Kidney epithelial cell (primary cell): ENCODE results near the gene PHF21B. TPM values are rescaled to one million over a fixed set of nuclear protein-coding genes. Genes with fewer than 3 reads are reported as not detected.
"Not testable (repeated sequence)": the region's sequence is repeated elsewhere in the genome, so short reads cannot be mapped to it uniquely, and the experiment has no call there.

Experiments used
- DNase-seq: peaks from one replicate; pipeline ENCODE4 v3.0.0-alpha.2; 2010; ENCODE audit warnings: low read depth
- H3K27me3 ChIP-seq: 2 replicates; pipeline ENCODE4 v1.6.0; 2011; ENCODE audit warnings: low read length; ENCODE audit not compliant: control insufficient read depth, insufficient read depth
- H3K36me3 ChIP-seq: 2 replicates; pipeline ENCODE4 v1.5.1; 2011; ENCODE audit warnings: low read length; ENCODE audit not compliant: control insufficient read depth, insufficient read depth
- H3K4me3 ChIP-seq: 2 replicates; pipeline ENCODE4 v1.5.1; 2011; ENCODE audit warnings: low read depth, mild to moderate bottlenecking, control low read depth, low read length
- CTCF ChIP-seq: IDR thresholded peaks from 2 replicates; pipeline ENCODE4 v1.5.1; 2011; ENCODE audit warnings: mild to moderate bottlenecking, moderate library complexity, low read length, control low read depth, inconsistent platforms; ENCODE audit not compliant: insufficient read depth, poor library complexity, severe bottlenecking
- total RNA-seq: library from RNA; depleted of rRNA; stranded (reverse); fragments of >200 nt; gene quantifications from 2 replicates; pipeline ENCODE4 v1.2.3, GENCODE V29; 2015

Gene PHF21B
- total RNA-seq, 1 donor from 2014 or later, result 1.5 TPM

- no peaks in the 10 kb centered on the region for H3K36me3 ChIP-seq
- no peak for DNase-seq
- no peaks in the 10 kb centered on the region for H3K27me3 ChIP-seq
- H3K4me3 ChIP-seq, result no peak overlapping the region
- TF ChIP-seq CTCF, result no peak
These were observed 101.8 kb downstream of the PHF21B start for GRCh38 chr22:44907765-44908737.

DNA sequence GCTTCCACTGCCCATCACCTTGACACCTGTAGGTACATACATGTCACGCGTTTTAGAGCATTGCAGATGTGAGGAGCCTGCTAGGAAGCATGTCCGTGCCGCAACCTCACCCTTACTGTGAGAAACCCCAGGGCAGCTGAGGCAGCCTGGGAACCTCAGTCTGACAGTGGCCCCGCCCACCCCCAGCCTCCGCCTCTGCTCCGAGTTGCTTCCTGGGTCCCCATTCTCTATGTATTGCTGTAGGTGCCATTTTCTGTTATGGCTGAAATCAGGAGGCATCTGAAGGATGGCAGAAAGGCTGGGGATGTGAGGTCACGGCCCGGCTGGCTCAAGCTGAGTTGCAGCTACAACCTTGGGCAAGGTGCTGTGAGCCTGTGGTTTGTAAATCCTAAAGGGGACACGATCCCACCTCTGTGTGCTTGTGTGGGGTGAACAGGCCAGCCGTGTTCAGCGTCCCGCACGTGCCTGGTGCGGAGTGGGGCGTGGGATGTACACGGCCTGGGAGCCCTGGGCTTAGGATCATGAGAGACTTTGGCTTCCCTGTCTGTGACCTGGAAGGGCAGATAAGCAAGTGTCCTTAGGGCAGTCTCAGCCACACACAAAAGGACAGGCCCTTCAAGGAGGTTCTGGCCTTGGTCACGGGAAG is 102.7 kb downstream of the PHF21B start:
- TF ChIP-seq CTCF, result no peak
- no peaks in the 10 kb centered on the region for H3K36me3 ChIP-seq
- H3K4me3 ChIP-seq, result no peak overlapping the region
- DNase-seq, result no peak
- H3K27me3 ChIP-seq, result no peaks in the 10 kb centered on the region

GRCh38 chr22:44906248-44906936 is 103.4 kb downstream of the PHF21B start:
- H3K27me3 ChIP-seq, result no peaks in the 10 kb centered on the region
- no peak overlapping the region for H3K4me3 ChIP-seq
- no peak for DNase-seq
- H3K36me3 ChIP-seq, result no peaks in the 10 kb centered on the region
- TF ChIP-seq CTCF, result no peak

GRCh38 chr22:44904492-44905152 is 105.2 kb downstream of the PHF21B start:
- not testable (repeated sequence) for H3K36me3 ChIP-seq, H3K27me3 ChIP-seq, H3K4me3 ChIP-seq, DNase-seq

GRCh38 chr22:44903164-44903563 is 106.6 kb downstream of the PHF21B start:
- H3K4me3 ChIP-seq, DNase-seq, H3K27me3 ChIP-seq, H3K36me3 ChIP-seq: not testable (repeated sequence)

GRCh38 chr22:44901301-44901700 is 108.5 kb downstream of the PHF21B start:
- no peaks in the 10 kb centered on the region for H3K36me3 ChIP-seq
- no peak overlapping the region for H3K4me3 ChIP-seq
- no peak for TF ChIP-seq CTCF
- no peaks in the 10 kb centered on the region for H3K27me3 ChIP-seq
- DNase-seq, result no peak
